ENCODE measurements around the gene IMMT. TPM values are rescaled to one million over a fixed set of nuclear protein-coding genes. Genes with fewer than 3 reads are reported as not detected.

Gene IMMT
- total RNA-seq, 4 donors from 2014 or later = 9.7 to 63.0 (median 36.2) TPM

DNA sequence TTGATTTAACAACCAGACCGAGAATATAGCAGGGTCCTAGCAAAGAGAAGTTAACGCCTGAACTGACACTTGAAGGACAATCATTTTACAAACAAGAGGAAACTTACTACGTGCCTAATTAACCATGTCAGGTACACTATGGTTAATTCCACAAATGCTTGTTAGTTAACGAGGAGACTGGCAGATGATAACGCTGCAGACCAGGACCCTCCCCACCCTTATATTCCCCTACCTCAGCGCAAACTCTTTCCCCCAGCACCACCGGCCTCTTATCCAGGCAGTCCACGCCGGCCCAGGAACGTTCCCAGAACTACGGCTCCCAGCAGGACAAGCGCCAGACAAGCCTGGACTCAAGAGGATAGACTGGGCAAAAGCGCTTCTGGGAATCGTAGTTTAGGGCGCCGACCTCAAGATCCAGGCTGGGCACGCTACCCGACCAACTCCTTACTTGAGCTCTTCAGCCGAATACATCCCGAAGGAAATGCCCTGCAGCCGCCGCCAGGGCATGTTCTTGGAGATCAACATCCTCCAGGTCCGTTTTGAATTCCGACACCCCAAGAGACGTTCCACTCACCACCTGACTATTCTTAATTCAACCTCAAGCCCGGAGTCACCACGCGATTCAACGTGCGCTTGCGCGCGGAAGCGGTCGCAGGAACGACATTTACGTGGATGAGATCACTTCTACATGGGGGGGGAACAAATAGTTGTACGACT lies 89.9 kb downstream of the IMMT start, which contains the start of gene POLR1A:
Gene POLR1A (minus strand): TSS at position 635 of the 717 bp plus-strand sequence. CDS start 110 bp downstream, at position 525.
- H3K27ac ChIP-seq = peak within 1 kb of the TSS; percentile 81 to 84
- no peaks in the 10 kb centered on the region for H3K9me3 ChIP-seq
- no peaks in the 10 kb centered on the region for H3K27me3 ChIP-seq
- no peaks in the 10 kb centered on the region for H3K4me1 ChIP-seq
- TF ChIP-seq, protein P1, sequence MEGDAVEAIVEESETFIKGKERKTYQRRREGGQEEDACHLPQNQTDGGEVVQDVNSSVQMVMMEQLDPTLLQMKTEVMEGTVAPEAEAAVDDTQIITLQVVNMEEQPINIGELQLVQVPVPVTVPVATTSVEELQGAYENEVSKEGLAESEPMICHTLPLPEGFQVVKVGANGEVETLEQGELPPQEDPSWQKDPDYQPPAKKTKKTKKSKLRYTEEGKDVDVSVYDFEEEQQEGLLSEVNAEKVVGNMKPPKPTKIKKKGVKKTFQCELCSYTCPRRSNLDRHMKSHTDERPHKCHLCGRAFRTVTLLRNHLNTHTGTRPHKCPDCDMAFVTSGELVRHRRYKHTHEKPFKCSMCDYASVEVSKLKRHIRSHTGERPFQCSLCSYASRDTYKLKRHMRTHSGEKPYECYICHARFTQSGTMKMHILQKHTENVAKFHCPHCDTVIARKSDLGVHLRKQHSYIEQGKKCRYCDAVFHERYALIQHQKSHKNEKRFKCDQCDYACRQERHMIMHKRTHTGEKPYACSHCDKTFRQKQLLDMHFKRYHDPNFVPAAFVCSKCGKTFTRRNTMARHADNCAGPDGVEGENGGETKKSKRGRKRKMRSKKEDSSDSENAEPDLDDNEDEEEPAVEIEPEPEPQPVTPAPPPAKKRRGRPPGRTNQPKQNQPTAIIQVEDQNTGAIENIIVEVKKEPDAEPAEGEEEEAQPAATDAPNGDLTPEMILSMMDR (IDR thresholded peaks at IDR 0.05) = peak in 1 of 4 experiments; percentile 10
- no peak for TF ChIP-seq POLR2A (IDR thresholded peaks at IDR 0.05)
- no peaks in the 10 kb centered on the region for H3K36me3 ChIP-seq
- DNase-seq = peak; percentile 88 to 92
- H3K4me3 ChIP-seq = peak within 1 kb of the TSS; percentile 66 to 77
- intact Hi-C loops (cut with DNase I; ENCODE audit: low total_unique reads) = no loop called here

DNA sequence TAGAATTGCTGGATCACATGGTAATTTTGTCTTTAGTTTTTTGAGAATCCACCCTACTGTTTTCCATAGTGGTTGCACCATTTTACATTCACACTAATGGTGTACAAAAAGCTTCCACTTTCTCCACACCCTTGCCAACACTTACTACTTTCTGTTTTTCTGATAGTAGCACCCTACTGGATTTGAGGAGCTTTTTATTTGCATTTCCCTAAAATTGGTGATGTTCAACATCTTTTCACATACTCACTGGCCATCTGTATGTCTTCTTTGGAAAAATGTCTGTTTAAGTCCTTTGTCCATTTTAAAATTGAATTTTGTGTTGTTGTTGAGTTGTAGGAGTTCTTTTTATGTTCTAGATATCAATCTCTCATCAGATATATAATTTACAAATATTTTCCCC lies 93.1 kb downstream of the IMMT start:
- no peaks in the 10 kb centered on the region for H3K4me1 ChIP-seq
- no peak for DNase-seq
- H3K27me3 ChIP-seq = no peaks in the 10 kb centered on the region
- no peak overlapping the region for H3K27ac ChIP-seq
- intact Hi-C loops (cut with DNase I; ENCODE audit: low total_unique reads) = no loop called here
- H3K9me3 ChIP-seq = no peaks in the 10 kb centered on the region
- H3K36me3 ChIP-seq = no peaks in the 10 kb centered on the region
- no peak for TF ChIP-seq POLR2A (IDR thresholded peaks at IDR 0.05)
- TF ChIP-seq, protein P1 (IDR thresholded peaks at IDR 0.05) = no peak
- no peak overlapping the region for H3K4me3 ChIP-seq

DNA sequence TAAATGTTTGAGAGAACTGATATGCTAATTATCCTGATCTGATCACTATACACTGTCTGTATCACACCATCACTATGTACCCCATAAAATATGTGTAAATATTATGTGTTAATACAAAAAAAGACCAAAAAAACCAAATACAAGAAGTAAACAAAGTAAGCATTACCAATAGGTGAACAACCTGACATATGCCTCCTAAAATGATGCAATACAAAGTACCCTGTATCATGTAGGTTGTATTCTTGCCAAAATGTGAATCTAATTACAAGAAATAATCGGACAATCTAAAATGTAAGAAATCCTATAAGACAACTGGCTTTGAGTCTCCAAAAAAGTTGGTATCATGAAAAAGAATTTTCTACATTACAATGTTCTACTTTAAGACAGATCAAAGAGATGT lies 97.3 kb downstream of the IMMT start:
- no peaks in the 10 kb centered on the region for H3K36me3 ChIP-seq
- intact Hi-C loops (cut with DNase I; ENCODE audit: low total_unique reads) = no loop called here
- no peaks in the 10 kb centered on the region for H3K27me3 ChIP-seq

DNA sequence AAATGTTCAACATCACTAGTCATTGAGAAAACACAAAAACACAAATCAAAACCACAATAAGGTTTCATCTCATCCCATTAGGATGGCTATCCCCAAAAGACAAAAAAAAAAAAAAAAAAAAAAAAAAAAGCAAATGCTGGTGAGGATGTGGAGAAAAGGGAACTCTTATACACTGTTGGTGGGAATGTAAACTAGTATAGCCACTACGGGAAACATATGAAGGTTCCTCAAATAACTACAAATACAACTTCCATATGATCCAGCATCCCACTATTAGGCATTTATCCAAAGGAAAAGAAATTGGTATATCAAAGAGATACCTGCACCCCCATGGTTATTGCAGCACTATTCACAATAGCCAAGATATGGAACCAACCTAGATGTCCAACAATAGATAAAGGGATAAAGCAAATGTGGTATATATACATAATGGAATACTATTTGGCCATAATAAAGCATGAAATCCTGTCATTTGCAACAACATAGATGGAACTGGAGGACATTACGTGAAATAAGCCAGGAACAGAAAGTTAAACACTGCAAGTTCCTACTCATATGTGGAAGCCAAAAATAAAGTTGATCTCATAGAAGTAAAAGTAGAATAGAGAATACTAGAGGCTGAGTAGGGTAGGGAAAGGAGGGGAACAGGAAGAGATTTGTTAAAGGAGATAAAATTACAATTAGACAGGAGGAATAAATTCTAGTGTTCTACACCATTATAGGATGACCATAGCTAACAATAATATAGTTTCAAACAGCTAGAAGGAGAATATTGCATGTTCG lies 98.0 kb downstream of the IMMT start:
- Histone ChIP-seq H3K4me1 (no peaks in the 10 kb centered on the region), H3K4me3 (no peak overlapping the region), H3K27ac (no peak overlapping the region), H3K36me3 (no peaks in the 10 kb centered on the region), H3K9me3 (no peaks in the 10 kb centered on the region), H3K27me3 (no peaks in the 10 kb centered on the region)
- no peak for DNase-seq
- TF ChIP-seq, protein P1 (IDR thresholded peaks at IDR 0.05) = no peak
- no peak for TF ChIP-seq POLR2A (IDR thresholded peaks at IDR 0.05)
- intact Hi-C loops (cut with DNase I; ENCODE audit: low total_unique reads) = no loop called here

More for the DNA sequence above, 97.3 kb downstream of the IMMT start:
- H3K4me1 ChIP-seq = no peaks in the 10 kb centered on the region
- no peak overlapping the region for H3K27ac ChIP-seq
- H3K4me3 ChIP-seq = no peak overlapping the region
- no peaks in the 10 kb centered on the region for H3K9me3 ChIP-seq
- TF ChIP-seq POLR2A (IDR thresholded peaks at IDR 0.05) = no peak
- DNase-seq = no peak

DNA sequence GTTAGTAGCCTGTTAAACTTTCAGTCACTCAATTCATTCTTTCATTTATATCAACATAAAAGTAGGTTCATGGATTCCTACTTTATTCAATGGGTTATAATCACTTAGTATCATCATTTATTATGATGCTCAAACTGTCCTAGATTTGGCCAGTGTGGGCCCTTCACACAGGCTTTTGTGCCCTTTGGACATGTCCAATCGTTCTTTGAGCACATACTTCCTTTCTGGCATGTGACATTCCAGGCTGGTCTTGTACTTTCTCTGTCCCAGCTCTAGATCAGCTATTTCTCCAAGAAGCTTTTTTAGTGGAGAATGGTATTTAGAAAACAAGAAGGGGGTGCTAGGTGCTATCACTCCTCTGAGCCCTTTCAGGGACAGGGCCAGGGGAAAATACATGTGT lies 101.0 kb downstream of the IMMT start:
- DNase-seq = no peak
- Histone ChIP-seq H3K9me3 (no peaks in the 10 kb centered on the region), H3K36me3 (no peaks in the 10 kb centered on the region), H3K4me1 (no peaks in the 10 kb centered on the region), H3K27ac (no peak overlapping the region), H3K27me3 (no peaks in the 10 kb centered on the region), H3K4me3 (no peak overlapping the region)
- TF ChIP-seq, protein P1 (IDR thresholded peaks at IDR 0.05) = no peak
- intact Hi-C loops (cut with DNase I; ENCODE audit: low total_unique reads) = no loop called here

Small RNA genes within 50 kb of the gene (microRNA-seq; reads per million reads assigned to microRNA genes)
- not detected for gene MIR4779 (ENCODE audit: borderline microRNAs expressed, borderline replicate concordance)

Small RNA genes within 50 kb of the gene (small RNA-seq; reads per million reads assigned to genes)
- gene MIR4779 (not detected), gene RF00019 (not detected), gene SNORD94 (17,307 reads per million, percentile 100 among the genes with 10 or more reads in this experiment)

Other genes starting within 250 kb of the IMMT start
- 10 to 100 TPM; 10.9 to 38.8 (median 17.7) TPM for gene POLR1A, start 89.6 kb downstream of the IMMT start, total RNA-seq
- gene PTCD3, start 89.2 kb downstream of the IMMT start, total RNA-seq = 100 to 1,000 TPM in 2 of 4 donors, 10 to 100 TPM in 2; 87.9 to 160 (median 103) TPM
- gene MRPL35, start 4.0 kb upstream of the IMMT start, total RNA-seq = 10 to 100 TPM; 22.6 to 71.2 (median 31.5) TPM
- gene REEP1, start 142.2 kb upstream of the IMMT start, total RNA-seq = 10 to 100 TPM in 3 of 4 donors, 1 to 10 TPM in 1; 9.7 to 24.5 (median 13.4) TPM
- 10 to 100 TPM; 22.5 to 54.3 (median 48.6) TPM for gene KDM3A, start 245.9 kb upstream of the IMMT start, total RNA-seq